Psoas muscle (tissue), 8 donors: ENCODE measurements around the gene LMTK3. TPM values are rescaled to one million over a fixed set of nuclear protein-coding genes. Genes with fewer than 3 reads are reported as not detected.
A peak's percentile ranks its signal among the peaks of the same experiment; 100 is the strongest.

Experiments
- ATAC-seq, 4 donors: fragments of 200-7000 bp; cut with Tn5 transposase; one replicate each; pipeline ENCODE4 v1.9.1; 2020; ENCODE audit warnings: moderate library complexity in 3 of 4, mild to moderate bottlenecking in 2 of 4
- DNase-seq, 2 donors: peaks; one replicate each; pipeline ENCODE4 v3.0.0-alpha.2; 2020
- H3K27ac ChIP-seq: fragments of 200-600 bp; one replicate; pipeline ENCODE4 v1.8.0; 2022
- H3K27me3 ChIP-seq, 3 donors: fragments of 200-600 bp in 1 of 3; one replicate each; pipeline versions ENCODE4 v1.6.1 to v1.8.0; 2013 to 2022; ENCODE audit warnings: low read length in 2 of 3, mild to moderate bottlenecking in 2 of 3, moderate library complexity in 1 of 3; ENCODE audit not compliant: insufficient read depth in 3 of 3
- H3K36me3 ChIP-seq, 2 donors: fragments of 200-600 bp in 1 of 2; one replicate each; pipeline versions ENCODE4 v1.6.1 to v1.8.0; 2013 to 2022; ENCODE audit warnings: low read depth in 1 of 2, mild to moderate bottlenecking in 1 of 2, moderate library complexity in 1 of 2; ENCODE audit not compliant: insufficient read depth in 1 of 2
- H3K4me1 ChIP-seq: fragments of 200-600 bp; one replicate; pipeline ENCODE4 v1.8.0; 2022
- H3K4me3 ChIP-seq: fragments of 200-600 bp; one replicate; pipeline ENCODE4 v1.8.0; 2022; ENCODE audit warnings: mild to moderate bottlenecking
- H3K9me3 ChIP-seq: fragments of 200-600 bp; one replicate; pipeline ENCODE4 v1.8.0; 2022
- CTCF ChIP-seq: fragments of 200-600 bp; IDR thresholded peaks from one replicate; pipeline ENCODE4 v1.8.0; 2022; ENCODE audit warnings: antibody characterized with exemption
- WGBS, 3 donors: extraction: QIAGEN DNeasy Blood & Tissue Kit; methylation state at CpG; one replicate each; pipeline versions ENCODE4 v1.1.6 to v1.1.7; 2013; 5-methylcytosine and 5-hydroxymethylcytosine counted together
- intact Hi-C, 2 donors: fragments of 100-400 bp; cut with DNase I; formaldehyde crosslinking; loops; one replicate each; pipeline versions ENCODE4 v1.11.0 to v1.14.2; 2022
- polyA plus RNA-seq, 3 donors: library from polyadenylated mRNA; stranded (reverse); fragments of 200-250 nt; gene quantifications; one replicate each; pipeline ENCODE4 v1.2.3, GENCODE V29; 2013
- total RNA-seq, 4 donors: library from RNA; stranded (reverse); fragmentation: NEBNext Ultra II Directional in 2 of 4; extraction: Animal tissue kit (Norgen Biotek cat#: 25700) in 2 of 4; gene quantifications; one replicate each; pipeline versions ENCODE4 v1.2.1 to v1.2.4, GENCODE V29; 2021 to 2023
- donor health status: healthy with polysubstance abuse.
- donor health status: DM: no; HTN: no; CAD: no; lungs with moderate emphysema.
- donor health status: Bipolar disorder and iron deficiency.
- donor health status: healthy.
- donor health status: DM: yes; HTN: yes; CAD: no.
- donor health status: DM: no; HTN: no; CAD: no.
- donor health status: DM: no; HTN: no; CAD: no.
- donor health status: DM: yes; HTN: yes; CAD: no.

LMTK3 gene
- total and polyA plus RNA-seq, 7 donors, result 0.03 to 0.14 (median 0.06) TPM; not detected in 2

DNA sequence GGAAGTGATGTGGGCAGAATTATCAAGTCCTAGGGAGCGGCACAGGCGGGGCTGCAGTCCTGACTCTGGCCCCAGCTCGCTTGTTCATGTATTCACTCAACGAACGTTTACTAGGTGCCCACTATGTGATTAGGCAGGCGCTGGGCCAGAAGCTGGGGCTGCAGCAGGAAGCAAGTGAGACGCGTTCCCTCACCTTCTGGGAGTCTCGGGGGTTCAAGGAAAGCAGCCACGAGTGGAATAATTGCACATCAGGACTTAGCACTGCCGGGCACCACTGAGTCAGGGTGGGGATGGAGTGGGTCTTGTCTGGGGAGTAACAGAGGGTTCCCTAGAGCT is 2.5 kb upstream of the LMTK3 start:
- Histone ChIP-seq H3K27ac (no peak overlapping the region), H3K4me3 (peak overlapping the region; percentile 73), H3K9me3 (no peaks in the 10 kb centered on the region), H3K27me3 (peaks cover 0 to 28% (median 4%) of the 10 kb centered on the region in 3 donors), H3K36me3 (no peaks in the 10 kb centered on the region), H3K4me1 (no peaks in the 10 kb centered on the region)
- intact Hi-C loops, result loop anchor here in 1 of 2 donors (5.0 kb wide), 2 partner anchors 53 to 68 kb away; no protein-coding TSS in a partner anchor
- WGBS, 3 donors, result 33 to 49% (median 38%) methylated on average over 11 of the region's 11 CpGs
- no peak for TF ChIP-seq CTCF
- no peak for ATAC-seq
- no peak for DNase-seq

GRCh38 chr19:48513289-48514122 is 1.9 kb upstream of the LMTK3 start:
- Histone ChIP-seq H3K27me3 (peaks cover 0 to 28% (median 4%) of the 10 kb centered on the region in 3 donors), H3K4me3 (peak overlapping the region; percentile 73), H3K27ac (no peak overlapping the region), H3K36me3 (no peaks in the 10 kb centered on the region), H3K4me1 (no peaks in the 10 kb centered on the region), H3K9me3 (no peaks in the 10 kb centered on the region)
- no peak for TF ChIP-seq CTCF
- 2 to 3% (median 2%) methylated on average over 51 to 54 of the region's 54 CpGs for WGBS, 3 donors
- ATAC-seq, result peak; percentile 69 to 87 (median 78)
- intact Hi-C loops, result loop anchor here in 1 of 2 donors (5.0 kb wide), 2 partner anchors 54 to 69 kb away; no protein-coding TSS in a partner anchor
- peak in 1 of 2 donors; percentile 75 for DNase-seq

DNA sequence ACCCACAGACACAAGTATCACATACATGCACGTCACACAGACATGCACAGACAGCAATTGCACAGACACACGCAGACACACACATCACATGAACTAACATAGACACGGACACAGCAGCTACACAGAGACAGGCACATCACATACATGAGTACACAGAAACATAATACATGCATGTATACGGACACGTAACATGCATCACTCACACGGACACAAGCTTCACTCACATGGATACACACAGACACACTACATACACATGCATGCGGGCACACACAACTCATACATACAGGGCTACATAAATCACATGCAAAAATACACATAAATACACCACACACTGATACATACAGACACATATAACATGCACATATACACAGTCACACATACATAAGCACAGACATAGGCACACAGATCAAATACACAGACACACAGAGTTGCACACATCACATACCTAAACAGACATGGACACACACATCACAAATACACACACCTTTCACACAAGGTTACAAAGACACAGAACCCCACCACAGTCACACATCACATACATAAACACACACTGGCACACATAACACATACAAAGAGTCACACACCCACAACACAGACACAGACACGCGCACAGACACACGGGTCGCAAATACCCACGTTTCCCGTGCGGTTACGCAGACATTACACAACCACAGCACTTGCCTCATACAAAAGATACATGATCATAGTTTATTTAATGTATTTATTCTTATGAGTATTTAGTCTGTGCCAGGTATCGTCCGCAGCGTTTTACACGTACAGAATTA is 1.1 kb upstream of the LMTK3 start:
- Histone ChIP-seq H3K36me3 (no peaks in the 10 kb centered on the region), H3K9me3 (no peaks in the 10 kb centered on the region), H3K27me3 (peaks cover 0 to 28% (median 4%) of the 10 kb centered on the region in 3 donors), H3K27ac (no peak overlapping the region), H3K4me1 (no peaks in the 10 kb centered on the region), H3K4me3 (no peak overlapping the region)
- WGBS, 3 donors, result 46 to 48% (median 47%) methylated on average over 19 of the region's 19 CpGs
- DNase-seq (no peak), ATAC-seq (no peak)
- no peak for TF ChIP-seq CTCF
- intact Hi-C loops, result loop anchor here in 1 of 2 donors (5.0 kb wide), 2 partner anchors 55 to 70 kb away; no protein-coding TSS in a partner anchor

GRCh38 chr19:48511321-48511731 is 309 bp downstream of the LMTK3 start:
- Histone ChIP-seq H3K9me3 (no peaks in the 10 kb centered on the region), H3K4me3 (no peak overlapping the region), H3K4me1 (no peaks in the 10 kb centered on the region), H3K27ac (no peak overlapping the region), H3K27me3 (peaks cover 0 to 28% (median 4%) of the 10 kb centered on the region in 3 donors), H3K36me3 (no peaks in the 10 kb centered on the region)
- DNase-seq (no peak), ATAC-seq (no peak)
- TF ChIP-seq CTCF, result no peak
- intact Hi-C loops, result loop anchor here in 1 of 2 donors (5.0 kb wide), 2 partner anchors 56 to 71 kb away; no protein-coding TSS in a partner anchor
- WGBS, 3 donors, result 1 to 2% (median 2%) methylated on average over 22 to 31 of the region's 32 CpGs
